Astrocyte (in vitro differentiated cells and primary cell): ENCODE measurements around the gene TACR2. TPM values are rescaled to one million over a fixed set of nuclear protein-coding genes. Genes with fewer than 3 reads are reported as not detected.

Experiments used
- DNase-seq: peaks from one replicate; pipeline ENCODE4 v3.0.0-alpha.2; 2010; ENCODE audit warnings: low read depth
- FAIRE-seq: peaks from 2 replicates; lab custom pipeline; 2011; peaks lifted over from hg19 to GRCh38; lab: Jason Lieb, UNC
- H2AFZ ChIP-seq: 2 replicates; pipeline ENCODE4 v1.6.0; 2012; ENCODE audit warnings: low read depth, low read length, inconsistent platforms
- H3K27ac ChIP-seq: 2 replicates; pipeline ENCODE4 v1.5.1; 2011; ENCODE audit warnings: low read depth, low read length, inconsistent platforms
- H3K27me3 ChIP-seq: 2 replicates; pipeline ENCODE4 v1.6.0; 2011; ENCODE audit warnings: low read length, inconsistent platforms; ENCODE audit not compliant: insufficient read depth
- H3K36me3 ChIP-seq: 2 replicates; pipeline ENCODE4 v1.5.1; 2011; ENCODE audit warnings: low read length, inconsistent platforms; ENCODE audit not compliant: insufficient read depth
- H3K4me1 ChIP-seq: 2 replicates; pipeline ENCODE4 v1.5.1; 2011; ENCODE audit warnings: low read length, inconsistent platforms; ENCODE audit not compliant: insufficient read depth
- H3K4me2 ChIP-seq: 2 replicates; pipeline ENCODE4 v1.6.0; 2012; ENCODE audit warnings: low read length, inconsistent platforms
- H3K4me3 ChIP-seq: 2 replicates; pipeline ENCODE4 v1.5.1; 2011; ENCODE audit warnings: low read depth, mild to moderate bottlenecking, low read length, inconsistent platforms; ENCODE audit not compliant: insufficient read depth
- H3K79me2 ChIP-seq: 2 replicates; pipeline ENCODE4 v1.6.0; 2012; ENCODE audit warnings: mild to moderate bottlenecking, low read length, inconsistent platforms; ENCODE audit not compliant: insufficient read depth
- H3K9ac ChIP-seq: 2 replicates; pipeline ENCODE4 v1.6.0; 2012; ENCODE audit warnings: mild to moderate bottlenecking, low read length, inconsistent platforms
- H3K9me3 ChIP-seq: 2 replicates; pipeline ENCODE4 v1.5.1; 2012; ENCODE audit warnings: low read depth, mild to moderate bottlenecking, low read length, inconsistent platforms; ENCODE audit not compliant: insufficient read depth
- H4K20me1 ChIP-seq: 2 replicates; pipeline ENCODE4 v1.6.0; 2012; ENCODE audit warnings: low read length, inconsistent platforms; ENCODE audit not compliant: insufficient read depth
- H3K27ac Mint-ChIP-seq: one replicate; pipeline ENCODE4 v1.8.0; 2021; ENCODE audit warnings: mild to moderate bottlenecking, mixed read lengths; ENCODE audit not compliant: unreplicated experiment
- H3K27me3 Mint-ChIP-seq: one replicate; pipeline ENCODE4 v1.8.0; 2021; ENCODE audit warnings: low read depth, mixed read lengths; ENCODE audit not compliant: unreplicated experiment
- H3K36me3 Mint-ChIP-seq: one replicate; pipeline ENCODE4 v1.8.0; 2021; ENCODE audit warnings: low read depth, mixed read lengths; ENCODE audit not compliant: unreplicated experiment
- H3K4me1 Mint-ChIP-seq: one replicate; pipeline ENCODE4 v1.8.0; 2021; ENCODE audit warnings: low read depth, mixed read lengths; ENCODE audit not compliant: unreplicated experiment
- H3K4me3 Mint-ChIP-seq: one replicate; pipeline ENCODE4 v1.8.0; 2021; ENCODE audit warnings: mild to moderate bottlenecking, moderate library complexity, mixed read lengths; ENCODE audit not compliant: unreplicated experiment
- H3K9me3 Mint-ChIP-seq: one replicate; pipeline ENCODE4 v1.8.0; 2021; ENCODE audit warnings: mild to moderate bottlenecking, mixed read lengths; ENCODE audit not compliant: unreplicated experiment
- CTCF ChIP-seq: IDR thresholded peaks from 2 replicates; pipeline ENCODE4 v1.5.1; 2011; ENCODE audit warnings: low read depth, mild to moderate bottlenecking, inconsistent platforms, low read length, moderate library complexity; ENCODE audit not compliant: insufficient read depth
- EZH2 ChIP-seq: IDR thresholded peaks from 2 replicates; pipeline ENCODE4 v1.6.1; 2012; ENCODE audit warnings: mild to moderate bottlenecking, low read length, inconsistent platforms; ENCODE audit not compliant: insufficient read depth
- total RNA-seq: library from RNA; stranded (reverse); gene quantifications from 2 replicates; pipeline ENCODE4 v1.2.1, GENCODE V29; 2021

Gene TACR2
- total RNA-seq, 1 donor from 2014 or later = not detected

- H3K79me2 ChIP-seq = no peaks in the 10 kb centered on the region
- Mint-ChIP-seq H3K9me3 (no peaks in the 10 kb centered on the region), H3K4me1 (no peaks in the 10 kb centered on the region), H3K27ac (no peak overlapping the region), H3K4me3 (no peak overlapping the region), H3K27me3 (peaks cover 26% of the 10 kb centered on the region), H3K36me3 (peaks cover 2% of the 10 kb centered on the region)
- FAIRE-seq (no peak), DNase-seq (no peak)
- no peak overlapping the region for H3K4me2 ChIP-seq
- no peak overlapping the region for H2AFZ ChIP-seq
- peaks cover 4% of the 10 kb centered on the region for H3K27me3 ChIP-seq
- no peaks in the 10 kb centered on the region for H3K36me3 ChIP-seq
- H3K9ac ChIP-seq = no peak overlapping the region
- no peaks in the 10 kb centered on the region for H4K20me1 ChIP-seq
- no peak overlapping the region for H3K27ac ChIP-seq
- no peak overlapping the region for H3K4me3 ChIP-seq
- no peaks in the 10 kb centered on the region for H3K4me1 ChIP-seq
- no peaks in the 10 kb centered on the region for H3K9me3 ChIP-seq
- no peak for TF ChIP-seq CTCF
- TF ChIP-seq EZH2 = no peak
Observed at GRCh38 chr10:69421611-69422308, 5.0 kb upstream of the TACR2 start.

GRCh38 chr10:69419744-69420126 lies 3.0 kb upstream of the TACR2 start:
- Histone ChIP-seq H3K79me2 (no peaks in the 10 kb centered on the region), H3K27me3 (peaks cover 4% of the 10 kb centered on the region), H3K4me1 (no peaks in the 10 kb centered on the region), H3K9me3 (no peaks in the 10 kb centered on the region), H3K36me3 (no peaks in the 10 kb centered on the region), H3K4me3 (no peak overlapping the region), H2AFZ (no peak overlapping the region), H3K27ac (no peak overlapping the region), H3K4me2 (no peak overlapping the region), H4K20me1 (no peaks in the 10 kb centered on the region), H3K9ac (no peak overlapping the region)
- TF ChIP-seq EZH2 (no peak), CTCF (no peak)
- no peak overlapping the region for H3K4me3 Mint-ChIP-seq
- H3K36me3 Mint-ChIP-seq = peaks cover 2% of the 10 kb centered on the region
- FAIRE-seq = no peak
- no peak overlapping the region for H3K27ac Mint-ChIP-seq
- H3K27me3 Mint-ChIP-seq = peaks cover 42% of the 10 kb centered on the region
- no peaks in the 10 kb centered on the region for H3K4me1 Mint-ChIP-seq
- DNase-seq = no peak
- H3K9me3 Mint-ChIP-seq = no peaks in the 10 kb centered on the region

DNA sequence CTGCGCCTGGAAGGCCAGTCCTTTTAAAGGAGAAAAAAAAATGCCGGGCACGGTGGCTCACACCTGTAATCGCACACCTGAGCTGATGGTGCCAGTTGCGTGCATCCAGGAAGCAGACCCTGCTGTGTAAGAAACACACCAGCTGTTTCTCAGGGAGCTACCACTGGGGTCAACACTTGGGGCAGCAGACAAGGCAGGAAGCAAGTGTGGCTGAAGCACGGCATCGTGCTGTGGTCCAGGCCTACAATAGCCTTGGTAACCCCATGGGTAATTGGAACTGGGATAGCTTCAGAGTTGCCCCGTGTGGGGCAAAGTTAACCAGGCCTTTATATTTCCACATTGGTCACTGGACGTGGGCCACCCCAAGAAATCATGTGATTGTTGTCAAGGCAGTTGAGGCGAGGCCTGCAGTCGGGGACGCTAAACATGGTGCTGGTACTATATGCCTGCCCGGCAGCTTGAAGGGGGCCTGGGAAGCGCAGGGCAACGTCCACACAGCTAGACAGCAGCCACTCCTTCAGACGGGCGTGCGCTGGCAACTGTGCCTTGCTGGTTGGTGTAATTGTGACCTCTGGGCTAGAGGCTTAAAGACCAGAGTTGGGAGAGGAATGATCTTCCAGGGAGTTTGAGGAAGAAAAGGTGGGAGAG lies 2.5 kb upstream of the TACR2 start:
- H3K27me3 Mint-ChIP-seq = peaks cover 42% of the 10 kb centered on the region
- H3K9me3 Mint-ChIP-seq = no peaks in the 10 kb centered on the region
- Histone ChIP-seq H4K20me1 (no peaks in the 10 kb centered on the region), H3K9me3 (no peaks in the 10 kb centered on the region), H3K9ac (no peak overlapping the region), H3K36me3 (no peaks in the 10 kb centered on the region), H2AFZ (no peak overlapping the region), H3K79me2 (no peaks in the 10 kb centered on the region), H3K4me3 (no peak overlapping the region), H3K27ac (no peak overlapping the region), H3K4me2 (no peak overlapping the region), H3K4me1 (no peaks in the 10 kb centered on the region), H3K27me3 (peaks cover 4% of the 10 kb centered on the region)
- H3K27ac Mint-ChIP-seq = no peak overlapping the region
- no peaks in the 10 kb centered on the region for H3K4me1 Mint-ChIP-seq
- no peak for DNase-seq
- FAIRE-seq = no peak
- TF ChIP-seq CTCF (no peak), EZH2 (no peak)
- H3K36me3 Mint-ChIP-seq = peaks cover 2% of the 10 kb centered on the region
- no peak overlapping the region for H3K4me3 Mint-ChIP-seq
